ENCODE data around the gene PCAT6.
"Not testable (repeated sequence)": the region's sequence is repeated elsewhere in the genome, so short reads cannot be mapped to it uniquely, and the experiment has no call there.

The PCAT6 gene

DNA sequence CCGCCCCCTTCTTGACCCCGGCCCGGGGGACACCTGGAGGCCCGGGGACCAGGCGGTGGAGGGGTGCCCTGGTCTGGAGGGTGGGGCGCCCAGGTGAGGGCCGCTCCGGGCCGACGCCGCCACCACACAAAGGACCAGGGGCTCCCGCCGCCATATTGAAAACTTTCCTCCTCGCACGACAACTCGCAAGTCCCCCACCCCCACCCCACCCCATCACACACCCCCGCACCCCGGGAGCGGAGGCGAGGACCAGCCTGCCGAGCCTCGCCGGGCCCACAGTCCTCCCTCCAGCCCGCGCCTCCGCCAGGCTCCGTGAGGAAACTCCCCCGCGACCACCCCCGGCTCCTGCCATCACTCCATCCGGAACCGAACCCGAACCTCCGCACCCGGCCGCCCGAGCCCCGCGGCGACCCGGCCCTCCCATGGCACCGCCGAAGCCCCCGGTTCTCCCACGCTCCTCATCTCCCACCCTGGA, 3.3 kb upstream of the PCAT6 start:
- DNase-seq (ENCODE audit: low read depth): peak; percentile 64

DNA sequence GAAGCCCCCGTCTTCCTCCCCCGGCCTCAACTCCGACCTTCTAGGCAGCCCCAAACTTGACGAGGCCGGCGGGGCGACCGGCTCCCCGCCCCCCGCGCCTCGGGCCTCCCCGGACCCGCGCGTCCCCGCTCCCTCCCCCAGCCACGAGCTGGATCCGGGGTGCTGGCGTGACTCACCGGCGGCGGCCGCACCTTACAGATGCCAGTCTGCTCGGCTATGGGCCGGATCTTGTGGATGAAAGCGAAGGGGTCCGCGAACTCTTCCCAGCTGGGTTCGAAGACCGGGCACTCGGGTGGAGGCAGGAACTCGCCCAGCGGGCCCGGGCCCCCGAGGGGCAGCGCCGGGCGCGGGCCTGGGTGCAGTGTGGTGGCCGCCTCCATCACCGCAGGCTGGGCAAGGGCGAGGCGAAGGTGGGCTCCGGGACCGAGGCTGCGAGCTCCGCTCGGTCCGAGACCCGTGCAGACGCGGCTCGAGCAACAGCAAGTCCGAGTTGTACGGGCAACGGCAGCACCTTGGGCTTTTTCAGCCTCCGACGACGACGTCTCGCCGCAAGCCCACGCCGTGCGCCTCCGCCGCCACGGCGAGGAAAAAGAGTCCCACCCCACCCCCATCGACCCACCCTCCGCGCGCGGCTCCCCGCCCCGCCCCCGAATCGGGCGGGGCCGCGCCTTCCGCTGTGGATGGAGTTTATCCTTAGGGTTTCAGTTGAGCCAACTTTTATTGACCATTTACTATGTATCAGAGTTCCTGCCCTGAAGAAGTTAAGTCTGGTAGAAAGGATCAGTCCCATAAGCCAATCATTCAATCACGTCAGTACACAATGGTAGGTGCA, 2.6 kb upstream of the PCAT6 start, which contains the start of gene KDM5B:
TSS of gene KDM5B (minus strand) at position 496 of the 832 bp plus-strand sequence. CDS start at position 380, 116 bp downstream.
- peak; percentile 82 for DNase-seq (ENCODE audit: low read depth)

DNA sequence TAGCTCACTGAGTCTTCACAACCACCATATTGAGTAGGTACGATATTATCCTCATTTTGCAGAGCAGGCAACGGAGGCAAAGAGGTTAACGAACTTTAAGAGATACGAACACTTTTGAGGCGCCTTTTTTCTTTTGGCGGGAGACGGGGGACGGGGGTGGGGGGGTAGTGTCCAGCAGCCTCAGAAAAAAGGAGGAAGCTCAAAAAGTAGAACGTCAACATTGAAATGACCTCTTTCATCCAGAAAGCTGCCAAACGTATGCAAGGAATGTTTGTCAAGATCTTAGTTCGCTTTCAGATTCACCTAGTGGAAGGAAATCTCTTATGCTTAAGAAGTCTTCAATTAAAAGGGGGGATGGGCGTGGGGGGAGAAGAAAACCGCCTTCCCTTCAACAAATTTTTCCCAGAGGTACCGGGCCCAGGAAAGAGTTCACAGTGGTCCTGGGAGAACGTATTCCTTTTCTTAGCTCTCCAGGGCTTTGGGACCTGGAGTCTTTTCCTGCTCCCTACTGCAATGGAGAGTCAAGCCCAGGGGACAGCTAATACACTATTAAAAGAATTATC, 1.1 kb upstream of the PCAT6 start:
- no peak for DNase-seq (ENCODE audit: low read depth)

DNA sequence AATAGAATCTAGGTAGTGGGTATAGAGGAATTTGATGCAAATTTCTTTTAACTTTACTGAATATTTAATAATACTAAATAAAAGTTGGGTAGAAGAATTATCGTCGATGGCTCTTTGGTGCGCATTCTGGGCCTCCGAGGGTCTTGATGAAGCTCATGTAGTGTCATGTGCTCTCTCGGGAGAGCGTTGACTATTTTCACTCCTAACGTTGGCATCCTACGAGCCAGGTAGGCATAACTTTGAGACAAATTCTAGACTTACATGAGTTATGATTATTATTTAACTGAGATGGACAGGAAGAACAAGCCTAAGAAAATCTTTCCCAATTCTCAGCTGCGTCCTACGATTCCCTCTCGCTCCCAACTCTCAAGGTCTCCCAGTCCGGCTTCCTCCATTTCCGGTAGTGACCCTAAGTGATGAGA, 550 bp upstream of the PCAT6 start:
- no peak for DNase-seq (ENCODE audit: low read depth)

DNA sequence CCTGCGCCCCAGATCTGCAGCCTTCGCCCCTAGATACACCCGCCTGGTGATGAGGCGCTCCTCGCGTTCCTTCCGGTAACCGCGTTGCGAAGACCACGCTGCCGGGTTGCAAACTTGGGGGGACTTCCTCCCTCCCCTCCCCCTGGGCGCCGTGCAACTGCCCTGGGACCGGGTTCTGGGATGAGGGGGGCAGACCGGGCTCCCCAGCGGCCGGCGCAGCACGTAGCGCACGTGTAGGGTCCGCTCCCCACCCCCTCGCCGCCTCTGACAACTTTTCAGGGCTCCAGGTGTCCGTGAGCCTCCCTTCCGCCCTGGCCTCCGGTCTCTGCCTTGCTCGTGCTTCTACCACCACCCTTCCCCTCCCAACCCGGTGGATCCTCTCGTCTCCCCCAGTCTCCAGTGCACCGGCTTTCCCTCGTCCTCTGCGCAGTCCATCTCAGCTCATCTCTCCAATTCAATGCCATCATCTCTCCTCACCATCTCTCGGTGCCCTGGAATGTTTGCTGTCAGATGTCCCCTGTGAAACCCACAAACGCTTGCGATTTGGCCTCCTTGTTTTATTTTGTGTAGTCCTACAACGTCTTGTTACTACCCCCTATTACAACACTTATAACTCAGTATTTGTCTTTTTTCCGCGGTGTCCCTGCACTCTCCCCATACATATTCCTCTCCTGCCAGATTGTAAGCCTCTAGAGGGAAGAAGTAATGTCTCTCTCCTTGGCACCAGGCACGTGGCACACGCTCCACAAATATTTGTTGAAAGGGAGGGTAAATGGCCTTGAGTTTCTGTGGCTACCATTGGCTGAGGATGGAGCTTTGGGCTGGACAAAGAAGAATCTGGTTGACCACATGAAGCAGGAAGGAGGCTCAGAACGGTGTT, 782 bp downstream of the PCAT6 start:
- no peak for DNase-seq (ENCODE audit: low read depth)

DNA sequence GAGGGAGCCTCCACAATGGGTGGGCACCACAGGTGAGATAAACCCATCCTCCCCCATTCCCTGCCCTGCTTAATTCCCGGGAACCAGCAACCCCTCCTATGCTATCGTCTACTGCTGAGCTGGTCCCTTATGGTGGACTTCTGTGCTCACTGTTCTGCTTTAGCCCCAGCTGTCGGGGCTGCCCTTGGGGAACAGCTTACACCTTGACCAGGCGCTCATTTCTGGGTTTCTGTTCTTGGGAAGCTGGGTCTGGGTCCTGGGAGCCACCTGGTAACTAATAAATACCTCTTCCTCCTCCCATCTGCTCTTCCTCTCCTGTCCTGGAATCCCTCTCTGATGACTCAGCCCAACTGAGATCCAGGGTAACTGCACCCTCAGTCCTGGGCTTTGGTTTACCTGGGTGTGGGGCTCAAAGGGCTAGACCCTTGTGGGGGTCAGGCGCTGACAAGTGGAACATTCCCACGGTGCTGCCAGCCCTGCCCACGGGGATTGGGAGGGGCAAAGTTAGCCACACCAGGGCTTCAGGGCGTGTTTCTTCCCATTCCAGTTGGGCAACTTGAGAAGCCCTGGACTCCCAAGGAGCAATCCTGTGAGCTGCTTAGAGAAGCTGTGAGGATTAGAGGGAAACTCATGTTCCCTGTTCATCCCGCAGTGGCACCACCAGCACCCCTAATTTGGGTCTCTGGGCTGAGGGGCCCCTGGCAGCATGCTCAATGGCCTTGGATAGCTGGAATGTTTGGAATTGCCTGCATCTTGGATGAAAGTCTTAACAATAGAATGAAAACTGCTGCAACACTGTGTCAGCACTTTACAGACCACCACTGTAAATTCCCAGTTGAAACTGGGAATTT, 1.6 kb downstream of the PCAT6 start:
- no peak for DNase-seq (ENCODE audit: low read depth)

- no peak for DNase-seq (ENCODE audit: low read depth)
These were observed 4.4 kb downstream of the PCAT6 start for GRCh38 chr1:202815120-202815519.

DNA sequence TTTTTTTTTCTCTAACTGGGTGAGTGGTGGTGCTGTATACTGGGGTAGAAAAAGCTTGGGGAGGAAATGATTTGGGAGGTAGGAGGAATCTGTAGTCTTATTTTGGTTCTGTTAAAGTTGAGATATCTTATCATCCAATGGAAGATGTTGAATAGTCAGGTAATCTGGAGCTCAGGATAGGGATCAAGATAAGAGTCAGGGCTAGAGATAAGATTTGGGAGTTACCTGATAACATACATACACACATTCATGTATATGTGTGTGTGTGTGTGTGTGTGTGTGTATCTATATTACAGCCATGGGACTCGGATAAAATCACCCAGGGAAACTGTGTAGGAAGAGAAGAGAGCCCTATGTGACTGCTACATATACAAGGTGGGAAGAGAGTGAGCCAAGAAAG, 8.1 kb downstream of the PCAT6 start:
- DNase-seq (ENCODE audit: low read depth): no peak

GRCh38 chr1:202821467-202821866, 10.7 kb downstream of the PCAT6 start:
- DNase-seq (ENCODE audit: low read depth): peak; percentile 12

DNA sequence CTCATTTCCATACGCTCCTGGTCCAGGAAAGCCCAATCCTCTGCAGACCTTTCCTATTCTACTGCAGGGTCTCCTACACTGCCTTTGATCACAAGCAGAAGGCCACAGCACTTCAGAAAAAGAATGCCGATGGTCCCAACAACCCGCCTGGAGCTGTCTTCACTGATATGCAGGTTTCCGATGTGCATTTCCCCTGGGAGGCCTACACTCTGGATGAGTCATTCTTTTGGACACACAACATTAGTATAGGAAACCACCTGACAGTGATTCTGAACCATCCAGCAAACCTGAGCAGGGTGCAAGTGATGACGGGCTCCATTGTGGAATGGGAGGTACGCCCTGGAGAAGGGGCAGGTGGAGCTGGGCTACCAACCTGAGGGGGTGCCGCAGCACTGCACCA, 15.0 kb downstream of the PCAT6 start:
- DNase-seq (ENCODE audit: low read depth): no peak

GRCh38 chr1:202829223-202829622, 18.5 kb downstream of the PCAT6 start:
- DNase-seq (ENCODE audit: low read depth): not testable (repeated sequence)

- DNase-seq (ENCODE audit: low read depth): no peak
These were observed 21.2 kb downstream of the PCAT6 start for GRCh38 chr1:202831906-202832305.

DNA sequence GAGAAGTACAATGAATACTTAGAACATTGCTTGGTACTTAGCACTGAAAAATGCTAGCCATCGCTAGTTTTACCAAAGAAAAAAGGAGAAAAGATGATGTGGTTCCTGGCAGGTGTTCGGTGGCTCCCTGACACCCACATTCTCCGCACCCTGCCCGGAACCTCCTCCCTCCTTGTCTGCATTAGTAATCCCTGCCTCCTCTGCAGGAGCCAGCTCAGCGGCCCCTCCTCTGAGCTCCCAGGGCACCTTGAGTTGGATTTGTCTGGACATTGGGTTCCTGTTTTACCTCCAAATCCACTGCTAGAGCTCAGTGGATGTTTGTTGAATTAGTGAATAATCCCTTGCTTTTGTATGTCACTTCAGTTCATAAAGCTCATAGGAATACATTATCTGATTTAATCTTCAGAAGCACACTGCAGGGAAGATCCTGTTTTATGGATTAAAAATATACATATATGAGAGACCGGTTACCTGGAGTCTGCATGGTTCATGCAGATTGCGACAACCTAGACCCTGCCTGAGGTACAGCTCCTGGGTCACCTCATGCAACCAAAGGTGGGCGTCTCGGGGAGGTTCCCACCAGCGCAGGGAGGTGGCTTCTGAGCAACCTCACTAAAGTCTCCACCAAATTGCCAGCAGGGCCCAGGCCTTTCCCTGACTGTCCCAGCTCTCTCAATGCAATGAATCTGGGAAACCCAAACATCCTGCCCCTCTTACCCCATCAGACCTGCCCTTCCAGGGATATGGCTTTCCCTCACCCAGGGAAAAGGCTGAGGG, 24.2 kb downstream of the PCAT6 start:
- no peak for DNase-seq (ENCODE audit: low read depth)

DNA sequence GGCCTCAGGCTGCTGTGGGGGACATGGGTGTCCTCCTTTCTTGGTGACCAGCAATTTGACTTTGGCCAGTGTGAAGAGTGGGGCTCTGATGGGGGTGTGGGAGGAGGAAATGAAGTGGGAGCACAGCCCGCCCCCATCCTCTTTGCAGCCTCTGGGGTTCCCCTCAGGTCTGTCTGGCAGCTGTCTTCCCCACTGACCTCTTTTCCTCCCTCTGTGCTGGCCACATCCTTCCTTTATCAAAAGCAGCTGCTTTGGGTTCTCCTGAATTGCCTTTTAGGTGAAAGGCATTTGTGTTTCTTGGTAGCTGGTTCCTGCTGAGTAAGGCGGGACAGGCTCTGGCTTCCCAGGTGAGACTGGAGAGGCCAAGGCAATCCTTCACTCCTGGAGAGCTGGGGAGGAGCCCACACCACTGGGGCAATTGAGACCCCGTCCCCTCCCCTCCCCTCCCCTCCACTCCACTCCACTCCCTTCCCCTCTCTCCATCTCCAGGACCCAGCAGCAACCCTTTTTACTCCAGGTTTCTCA, 24.9 kb downstream of the PCAT6 start:
- no peak for DNase-seq (ENCODE audit: low read depth)

GRCh38 chr1:202836623-202837403, 26.1 kb downstream of the PCAT6 start:
- no peak for DNase-seq (ENCODE audit: low read depth)

- no peak for DNase-seq (ENCODE audit: low read depth)
These were observed 27.1 kb downstream of the PCAT6 start for GRCh38 chr1:202837746-202838262.

DNA sequence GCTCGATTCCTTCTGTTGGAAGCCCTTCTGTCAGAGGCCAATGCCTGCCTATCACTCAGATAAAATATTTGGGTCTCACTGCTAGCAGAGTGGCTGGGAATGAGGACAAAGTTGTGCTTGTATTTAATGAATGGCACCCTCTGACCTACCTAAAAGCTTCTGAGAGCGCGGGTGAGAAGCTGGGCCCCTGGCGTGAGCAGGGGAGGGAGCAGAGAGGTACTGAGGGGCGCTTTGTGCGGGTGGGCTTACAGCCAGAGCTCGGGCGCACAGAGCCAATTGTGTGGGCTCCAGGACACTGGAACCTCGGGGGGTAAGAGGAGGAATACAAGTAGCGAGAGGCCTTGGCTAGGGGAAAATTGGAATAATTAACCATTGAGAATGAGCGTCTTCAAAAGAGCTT, 32.3 kb downstream of the PCAT6 start:
- no peak for DNase-seq (ENCODE audit: low read depth)

- no peak for DNase-seq (ENCODE audit: low read depth)
These were observed 33.5 kb downstream of the PCAT6 start for GRCh38 chr1:202844259-202844658.

GRCh38 chr1:202844935-202845334, 34.2 kb downstream of the PCAT6 start:
- DNase-seq (ENCODE audit: low read depth): no peak

- DNase-seq (ENCODE audit: low read depth): no peak
These were observed 37.4 kb downstream of the PCAT6 start for GRCh38 chr1:202848191-202848542.

Measured in ELR (cell line).